GM19372 (cell line): ENCODE data around the gene SYT8.

Experiments
- ATAC-seq: cut with Tn5 transposase; IDR thresholded peaks from one replicate; pipeline ENCODE4 v1.9.1; 2021; ENCODE audit warnings: mild to moderate bottlenecking, low read depth, moderate library complexity; ENCODE audit not compliant: unreplicated experiment

SYT8 gene

GRCh38 chr11:1831338-1832210, 3.2 kb upstream of the SYT8 start:
- no peak for ATAC-seq

GRCh38 chr11:1832211-1832919, 2.4 kb upstream of the SYT8 start:
- no peak for ATAC-seq

GRCh38 chr11:1832920-1833295, 1.9 kb upstream of the SYT8 start:
- ATAC-seq, result no peak

- ATAC-seq, result no peak
These were observed 654 bp upstream of the SYT8 start for GRCh38 chr11:1834062-1834610.

- ATAC-seq, result no peak
These were observed 851 bp downstream of the SYT8 start for GRCh38 chr11:1835671-1836010.

- no peak for ATAC-seq
These were observed 1.5 kb downstream of the SYT8 start for GRCh38 chr11:1836011-1836945.

- ATAC-seq, result no peak
These were observed 2.6 kb downstream of the SYT8 start for GRCh38 chr11:1837171-1838076.

GRCh38 chr11:1838077-1838425, 3.3 kb downstream of the SYT8 start:
- no peak for ATAC-seq

- no peak for ATAC-seq
These were observed 3.8 kb downstream of the SYT8 start, which contains the start of gene TNNI2 for GRCh38 chr11:1838426-1839144. Gene TNNI2 (plus strand): TSS chr11:1838981. CDS start chr11:1839697, 716 bp downstream.

GRCh38 chr11:1839204-1839923, 4.6 kb downstream of the SYT8 start:
- no peak for ATAC-seq

- ATAC-seq, result peak; percentile 61
These were observed 5.4 kb downstream of the SYT8 start for GRCh38 chr11:1839924-1840779.

- no peak for ATAC-seq
These were observed 6.1 kb downstream of the SYT8 start for GRCh38 chr11:1840780-1841480.

- ATAC-seq, result no peak
These were observed 6.8 kb downstream of the SYT8 start for GRCh38 chr11:1841511-1842148.

GRCh38 chr11:1842149-1843097, 7.6 kb downstream of the SYT8 start:
- no peak for ATAC-seq

GRCh38 chr11:1843098-1843473, 8.3 kb downstream of the SYT8 start:
- no peak for ATAC-seq
